Body of pancreas (tissue), 4 donors: ENCODE results near the gene ACHE.
"Not testable (repeated sequence)": the region's sequence is repeated elsewhere in the genome, so short reads cannot be mapped to it uniquely, and the experiment has no call there.

Experiments
- POLR2A ChIP-seq, 3 donors: fragments of 450-650 bp; IDR thresholded peaks; one replicate each; pipeline ENCODE4 v1.6.1; 2016; ENCODE audit warnings: antibody characterized with exemption in 3 of 3, mild to moderate bottlenecking in 2 of 3
- TF ChIP-seq, protein P1 (sequence below), 7 experiments: fragments of 450-650 bp in 4 of 7; fragments of 200-600 bp in 3 of 7; sonication (generic) in 3 of 7; IDR thresholded peaks; one replicate each; pipeline ENCODE4 v1.5.1; 2016 to 2019; ENCODE audit warnings: antibody characterized with exemption in 7 of 7

- TF ChIP-seq, protein P1, sequence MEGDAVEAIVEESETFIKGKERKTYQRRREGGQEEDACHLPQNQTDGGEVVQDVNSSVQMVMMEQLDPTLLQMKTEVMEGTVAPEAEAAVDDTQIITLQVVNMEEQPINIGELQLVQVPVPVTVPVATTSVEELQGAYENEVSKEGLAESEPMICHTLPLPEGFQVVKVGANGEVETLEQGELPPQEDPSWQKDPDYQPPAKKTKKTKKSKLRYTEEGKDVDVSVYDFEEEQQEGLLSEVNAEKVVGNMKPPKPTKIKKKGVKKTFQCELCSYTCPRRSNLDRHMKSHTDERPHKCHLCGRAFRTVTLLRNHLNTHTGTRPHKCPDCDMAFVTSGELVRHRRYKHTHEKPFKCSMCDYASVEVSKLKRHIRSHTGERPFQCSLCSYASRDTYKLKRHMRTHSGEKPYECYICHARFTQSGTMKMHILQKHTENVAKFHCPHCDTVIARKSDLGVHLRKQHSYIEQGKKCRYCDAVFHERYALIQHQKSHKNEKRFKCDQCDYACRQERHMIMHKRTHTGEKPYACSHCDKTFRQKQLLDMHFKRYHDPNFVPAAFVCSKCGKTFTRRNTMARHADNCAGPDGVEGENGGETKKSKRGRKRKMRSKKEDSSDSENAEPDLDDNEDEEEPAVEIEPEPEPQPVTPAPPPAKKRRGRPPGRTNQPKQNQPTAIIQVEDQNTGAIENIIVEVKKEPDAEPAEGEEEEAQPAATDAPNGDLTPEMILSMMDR (IDR thresholded peaks at IDR 0.05): not testable (repeated sequence)
- TF ChIP-seq POLR2A (IDR thresholded peaks at IDR 0.05): not testable (repeated sequence)
These were observed 24.2 kb upstream of the ACHE start for GRCh38 chr7:100919779-100920437.
